GM12864 (cell line): ENCODE data around the gene PGC.

ENCODE experiments used
- DNase-seq: peaks from one replicate; pipeline ENCODE4 v3.0.0-alpha.2; 2011; ENCODE audit warnings: low read depth
- H3K4me3 ChIP-seq: 2 replicates; pipeline ENCODE4 v1.5.1; 2011; ENCODE audit warnings: mild to moderate bottlenecking, low read depth, low read length, control low read depth
- TF ChIP-seq, protein P1 (sequence below): IDR thresholded peaks from 2 replicates; pipeline ENCODE4 v1.5.1; 2011; ENCODE audit warnings: low read depth, mild to moderate bottlenecking, moderate library complexity, low read length, control low read depth, inconsistent platforms; ENCODE audit errors: missing control alignments

PGC gene

DNA sequence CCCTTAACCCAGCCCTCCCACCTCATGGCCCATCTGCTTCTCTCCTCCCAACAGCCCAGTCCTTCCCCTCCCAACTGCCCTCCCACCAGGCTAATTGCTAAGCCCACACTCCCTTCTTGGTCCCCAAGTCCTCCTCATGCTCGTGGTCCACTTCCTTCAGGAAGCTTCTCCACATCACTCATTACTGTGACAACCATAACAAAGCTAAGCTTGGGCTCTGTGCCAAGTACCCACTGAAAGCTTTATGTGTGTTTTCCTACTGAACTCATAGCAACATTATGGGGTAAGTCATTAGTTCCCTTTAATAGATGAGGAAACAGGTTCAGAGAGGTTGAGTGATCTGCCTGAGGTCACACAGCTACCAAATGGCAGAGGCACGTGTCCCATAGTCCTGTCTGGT is 16.3 kb upstream of the PGC start:
- no peak for DNase-seq
- TF ChIP-seq, protein P1, sequence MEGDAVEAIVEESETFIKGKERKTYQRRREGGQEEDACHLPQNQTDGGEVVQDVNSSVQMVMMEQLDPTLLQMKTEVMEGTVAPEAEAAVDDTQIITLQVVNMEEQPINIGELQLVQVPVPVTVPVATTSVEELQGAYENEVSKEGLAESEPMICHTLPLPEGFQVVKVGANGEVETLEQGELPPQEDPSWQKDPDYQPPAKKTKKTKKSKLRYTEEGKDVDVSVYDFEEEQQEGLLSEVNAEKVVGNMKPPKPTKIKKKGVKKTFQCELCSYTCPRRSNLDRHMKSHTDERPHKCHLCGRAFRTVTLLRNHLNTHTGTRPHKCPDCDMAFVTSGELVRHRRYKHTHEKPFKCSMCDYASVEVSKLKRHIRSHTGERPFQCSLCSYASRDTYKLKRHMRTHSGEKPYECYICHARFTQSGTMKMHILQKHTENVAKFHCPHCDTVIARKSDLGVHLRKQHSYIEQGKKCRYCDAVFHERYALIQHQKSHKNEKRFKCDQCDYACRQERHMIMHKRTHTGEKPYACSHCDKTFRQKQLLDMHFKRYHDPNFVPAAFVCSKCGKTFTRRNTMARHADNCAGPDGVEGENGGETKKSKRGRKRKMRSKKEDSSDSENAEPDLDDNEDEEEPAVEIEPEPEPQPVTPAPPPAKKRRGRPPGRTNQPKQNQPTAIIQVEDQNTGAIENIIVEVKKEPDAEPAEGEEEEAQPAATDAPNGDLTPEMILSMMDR, result no peak
- H3K4me3 ChIP-seq, result no peak overlapping the region

DNA sequence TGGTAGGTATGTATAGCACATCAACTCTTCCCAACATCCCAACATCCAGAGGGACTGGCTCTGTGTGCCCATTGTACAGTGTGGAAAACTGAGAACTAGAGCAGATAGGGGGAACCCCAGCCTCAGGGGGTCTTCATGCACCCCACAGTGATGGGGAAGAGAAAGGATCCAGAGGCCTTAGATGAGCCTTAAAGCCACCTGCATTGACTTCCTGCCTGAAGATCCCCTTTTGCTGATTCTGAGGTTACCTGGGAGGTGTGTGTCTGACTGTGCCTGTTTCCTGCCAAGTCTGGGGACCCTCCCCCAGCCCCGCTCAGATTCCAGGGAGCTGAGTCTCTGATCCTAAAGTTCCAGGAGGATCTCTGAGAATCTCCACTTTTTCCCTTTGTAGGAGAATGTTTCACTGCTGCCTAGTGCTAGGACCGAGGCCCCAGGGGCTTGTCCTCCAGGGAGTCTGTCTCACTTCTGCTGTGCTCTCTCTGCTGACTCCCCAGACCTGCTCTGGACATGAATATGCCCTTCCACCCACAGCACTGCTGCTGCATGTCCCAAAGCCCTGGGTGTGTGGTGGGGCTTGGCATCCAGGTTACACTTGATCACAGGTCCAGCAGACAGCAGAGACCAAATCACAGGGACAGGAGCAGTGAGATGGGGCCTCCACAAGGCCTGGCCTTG is 12.8 kb upstream of the PGC start:
- TF ChIP-seq, protein P1, result no peak
- no peak overlapping the region for H3K4me3 ChIP-seq
- DNase-seq, result no peak

DNA sequence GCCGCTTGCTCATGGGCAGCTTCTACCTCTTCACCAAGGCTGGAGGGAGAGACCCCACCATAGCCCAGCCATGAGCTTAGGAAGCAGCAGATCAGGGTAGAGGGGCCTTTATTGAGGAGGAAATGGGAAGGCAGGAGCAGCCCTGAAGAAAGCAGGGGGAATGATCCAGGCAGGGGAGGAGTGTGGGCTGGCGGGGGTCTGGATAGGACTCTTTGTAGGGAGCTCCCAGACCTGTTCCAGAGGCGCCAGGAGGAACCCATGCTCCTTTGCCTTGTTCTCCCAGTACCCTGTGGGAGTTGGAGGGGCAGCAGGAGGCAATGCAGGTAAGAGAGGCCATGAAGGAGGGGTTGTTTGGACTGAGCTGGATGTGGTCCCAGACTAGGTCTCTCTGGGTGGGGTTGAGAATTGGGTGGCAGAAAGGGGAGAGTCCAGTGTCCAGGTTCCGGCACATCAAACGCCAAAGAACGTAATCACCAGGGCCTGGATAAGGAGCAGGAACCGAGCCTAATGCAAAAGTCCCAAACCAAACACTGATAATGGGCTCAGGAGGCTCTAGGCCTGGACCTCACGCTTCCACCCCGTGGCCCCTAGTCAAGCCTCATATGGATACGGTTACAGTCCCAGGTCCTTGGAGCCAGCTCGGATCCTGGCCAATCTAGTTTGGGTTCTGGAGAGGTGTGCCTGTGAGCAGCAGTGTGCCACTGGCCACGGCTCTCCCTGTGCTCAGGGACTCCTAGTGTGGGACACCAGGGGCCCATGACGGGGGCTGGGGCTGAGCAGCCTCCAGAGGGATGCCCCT is 12.1 kb upstream of the PGC start:
- TF ChIP-seq, protein P1, result no peak
- H3K4me3 ChIP-seq, result no peak overlapping the region
- DNase-seq, result no peak

DNA sequence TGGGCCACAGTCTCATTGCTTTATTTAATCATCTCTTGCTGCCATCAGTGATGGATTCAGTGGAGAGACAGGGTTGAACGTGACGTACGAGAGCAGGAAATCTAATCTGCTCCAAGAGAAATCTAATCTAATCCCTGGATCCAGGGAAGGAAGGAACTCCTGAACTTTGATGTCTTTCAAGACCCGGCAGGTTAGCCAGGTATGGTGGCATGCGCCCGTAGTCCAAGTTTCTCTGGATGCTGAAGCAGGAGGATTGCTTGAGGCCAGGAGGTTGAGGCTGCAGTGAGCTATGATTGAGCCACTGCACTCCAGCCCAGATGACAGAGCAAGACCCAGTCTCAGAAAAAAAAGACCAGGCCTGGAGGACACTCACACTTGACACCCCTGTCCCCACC is 11.4 kb upstream of the PGC start:
- H3K4me3 ChIP-seq, result no peak overlapping the region
- TF ChIP-seq, protein P1, result no peak
- no peak for DNase-seq

DNA sequence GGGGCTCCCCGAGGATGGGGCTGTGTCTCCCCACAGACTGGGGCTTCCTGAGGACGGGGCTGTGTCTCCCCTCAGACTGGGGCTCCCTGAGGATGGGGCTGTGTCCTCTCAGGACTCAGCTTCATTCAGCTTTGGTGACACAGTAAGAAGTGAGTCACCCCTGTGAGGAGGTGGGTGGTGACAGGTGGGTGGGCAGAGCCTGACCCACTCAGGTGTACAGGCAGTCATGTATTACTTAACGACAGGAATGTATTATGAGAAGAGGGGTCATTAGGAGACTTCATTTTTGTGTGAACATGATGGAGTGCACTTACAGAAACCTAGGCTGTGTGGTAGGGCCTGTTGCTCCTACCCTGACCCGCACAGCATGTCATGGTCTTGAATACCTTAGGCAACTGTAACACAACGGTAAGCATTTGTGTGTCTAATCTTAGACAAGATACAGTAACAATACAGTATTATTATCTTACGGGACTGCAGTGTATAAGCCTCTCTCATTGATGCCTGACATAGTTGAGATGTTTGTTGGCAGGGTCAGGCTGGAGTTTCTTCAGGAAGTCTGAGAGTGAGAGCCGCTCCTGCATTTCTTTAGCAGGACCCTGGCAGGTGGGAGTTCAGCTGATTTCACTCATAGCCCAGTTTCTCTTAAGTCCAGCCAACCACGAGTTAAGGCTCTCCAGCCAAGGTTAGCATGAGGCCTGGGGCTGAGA is 10.9 kb upstream of the PGC start:
- H3K4me3 ChIP-seq, result no peak overlapping the region
- TF ChIP-seq, protein P1, result no peak
- DNase-seq, result no peak

DNA sequence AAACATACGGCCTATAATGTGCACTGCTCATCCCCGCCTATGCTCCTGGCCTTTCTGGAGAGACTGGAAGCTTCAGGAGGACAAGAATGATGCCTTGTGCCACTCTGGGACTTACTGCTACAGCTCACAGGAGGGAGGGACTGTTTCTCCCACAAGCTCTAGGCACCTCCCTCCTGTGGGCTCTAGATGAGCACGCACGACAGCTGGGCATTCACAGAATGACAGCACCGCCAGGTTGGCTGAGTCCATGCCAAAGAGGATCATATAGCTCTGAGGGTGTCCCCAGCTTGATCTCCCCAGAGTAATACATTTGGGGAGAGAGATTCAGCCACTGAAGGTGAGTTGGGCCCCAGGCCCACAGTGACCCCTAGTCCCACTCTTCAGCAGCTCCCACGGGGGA is 10.1 kb upstream of the PGC start:
- TF ChIP-seq, protein P1, result no peak
- DNase-seq, result no peak

More for the DNA sequence above, 10.1 kb upstream of the PGC start:
- H3K4me3 ChIP-seq, result no peak overlapping the region
